ENCODE results near the gene PREX1.

PREX1 gene

DNA sequence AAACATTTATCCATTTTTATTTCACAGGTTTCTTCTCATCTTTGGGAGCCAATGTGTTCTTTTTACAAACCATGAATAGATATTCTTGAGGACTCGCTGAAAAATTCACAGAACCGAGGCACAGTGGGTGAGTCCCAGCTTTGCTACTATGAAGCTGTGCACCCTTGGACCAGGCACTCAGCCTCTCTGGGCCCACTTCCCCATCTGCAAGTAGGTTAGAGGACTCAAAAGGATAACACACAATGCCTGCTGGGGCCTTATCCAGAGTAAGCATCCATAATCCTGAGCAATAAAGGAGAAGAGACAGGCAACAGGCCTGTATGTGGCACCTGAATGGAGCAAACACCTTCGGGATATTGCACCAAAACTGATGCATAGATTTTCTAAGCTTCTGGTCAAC, 153.3 kb downstream of the PREX1 start:
- FAIRE-seq = no peak

DNA sequence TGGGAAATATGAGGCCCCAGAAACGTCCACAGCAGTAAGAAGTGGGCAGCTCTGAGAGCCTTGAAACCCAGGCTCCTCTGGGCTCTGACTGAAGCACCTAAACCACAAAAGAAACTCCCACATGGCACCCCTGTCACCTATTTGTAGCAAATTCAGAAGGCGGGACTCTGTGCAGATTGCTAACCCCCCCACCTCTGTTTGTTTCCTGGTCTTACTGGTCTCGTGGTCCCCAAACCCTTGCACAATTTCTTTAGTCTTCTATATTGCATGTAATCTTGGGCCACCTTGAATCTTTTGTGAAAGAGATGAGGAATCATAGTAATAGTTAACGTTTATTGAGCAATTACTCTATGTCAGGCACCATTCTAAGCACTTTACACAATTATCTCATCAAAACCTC, 154.3 kb downstream of the PREX1 start:
- FAIRE-seq = no peak

DNA sequence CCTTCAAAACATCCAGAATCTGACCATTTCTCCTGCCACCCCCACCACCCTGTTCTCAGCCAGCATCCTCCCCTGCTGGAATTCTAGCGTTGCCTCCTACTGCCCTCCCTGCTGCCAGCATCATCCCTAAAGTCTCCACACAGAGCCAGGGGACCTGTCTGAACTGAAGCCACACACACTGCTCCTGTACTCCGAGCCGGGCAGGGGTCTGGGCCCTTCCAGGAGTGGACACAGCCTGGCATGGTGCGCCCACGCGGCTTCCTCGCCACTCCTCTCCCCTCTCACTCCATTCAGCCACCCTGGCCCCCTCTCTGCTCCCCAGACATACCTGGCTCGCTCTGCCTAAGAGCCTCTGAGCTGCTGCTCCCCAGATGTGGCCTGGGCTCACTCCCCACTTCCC, 155.5 kb downstream of the PREX1 start:
- no peak for FAIRE-seq

DNA sequence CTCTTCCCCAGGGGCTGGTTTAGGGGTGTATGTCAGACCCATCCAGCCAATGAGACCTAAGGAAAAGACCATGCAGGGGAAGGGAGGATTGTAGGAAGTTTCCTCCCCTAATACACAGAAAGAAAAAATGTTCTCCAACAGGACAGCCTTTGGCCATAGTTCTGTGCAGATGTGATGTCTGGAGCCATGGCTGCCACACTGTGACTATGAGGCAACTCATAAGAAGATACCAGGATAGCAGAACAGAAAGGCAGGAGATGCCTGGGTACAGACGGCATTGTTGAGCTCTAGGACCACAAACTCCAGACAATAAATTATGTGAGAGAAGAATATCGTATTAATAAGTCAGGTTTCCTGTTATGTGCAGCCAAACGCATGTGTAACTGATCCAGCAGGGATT, 156.7 kb downstream of the PREX1 start:
- no peak for FAIRE-seq

DNA sequence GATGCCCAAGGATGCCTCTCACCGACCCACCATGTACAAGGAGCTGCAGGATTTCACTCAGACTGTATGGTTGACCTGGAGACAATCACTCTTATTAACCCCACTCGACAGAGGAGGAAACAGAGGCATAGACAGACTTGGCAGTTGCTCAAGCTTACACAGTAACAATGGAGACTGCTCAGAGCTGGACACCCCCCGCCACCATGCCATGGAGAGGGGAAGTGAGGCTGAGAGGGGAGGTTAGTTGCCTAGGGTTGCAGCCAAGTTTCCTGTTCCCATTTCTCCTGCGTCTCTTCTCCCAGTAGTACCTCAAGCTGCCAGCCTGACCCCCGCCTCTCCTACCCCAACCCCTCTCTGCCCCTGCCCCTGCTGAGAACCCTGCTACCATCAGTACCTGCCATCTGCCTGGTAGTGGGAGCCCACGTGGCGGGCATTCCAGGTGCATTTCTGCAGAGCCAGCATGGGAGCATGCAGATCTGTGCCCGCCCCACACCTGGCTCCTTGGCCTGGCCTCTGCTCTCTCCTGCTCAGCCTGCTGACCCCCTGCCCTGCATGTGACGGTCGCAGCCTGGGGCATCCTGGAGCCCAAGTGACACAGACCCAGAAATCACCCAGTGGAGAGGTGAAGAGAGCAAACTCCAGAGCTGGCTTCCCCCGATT, 157.7 kb downstream of the PREX1 start:
- no peak for FAIRE-seq

DNA sequence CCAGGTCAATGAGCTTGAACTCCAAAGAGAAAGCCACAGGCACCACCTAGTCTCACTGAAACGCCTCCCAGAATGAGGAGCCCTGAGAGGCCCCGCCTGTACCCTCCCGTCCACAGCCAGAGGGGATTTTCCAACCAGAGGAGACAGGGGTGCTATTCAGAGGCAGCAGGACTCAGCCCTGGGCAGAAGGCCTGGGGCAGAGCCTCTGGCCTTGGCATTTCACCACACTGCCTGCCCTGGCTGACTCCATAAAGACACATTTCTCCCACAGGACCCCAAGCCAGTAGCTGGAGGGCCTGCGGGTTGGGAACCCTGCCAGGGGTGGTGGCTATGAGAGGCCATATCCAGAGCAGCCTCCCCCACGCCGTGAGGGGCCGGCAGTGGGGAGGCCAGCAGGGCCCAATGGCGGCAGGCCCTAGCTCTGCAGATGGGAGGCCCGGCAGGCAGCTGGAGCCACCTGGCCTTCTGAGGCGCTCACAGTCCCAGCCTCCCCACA, 159.3 kb downstream of the PREX1 start:
- FAIRE-seq = no peak

DNA sequence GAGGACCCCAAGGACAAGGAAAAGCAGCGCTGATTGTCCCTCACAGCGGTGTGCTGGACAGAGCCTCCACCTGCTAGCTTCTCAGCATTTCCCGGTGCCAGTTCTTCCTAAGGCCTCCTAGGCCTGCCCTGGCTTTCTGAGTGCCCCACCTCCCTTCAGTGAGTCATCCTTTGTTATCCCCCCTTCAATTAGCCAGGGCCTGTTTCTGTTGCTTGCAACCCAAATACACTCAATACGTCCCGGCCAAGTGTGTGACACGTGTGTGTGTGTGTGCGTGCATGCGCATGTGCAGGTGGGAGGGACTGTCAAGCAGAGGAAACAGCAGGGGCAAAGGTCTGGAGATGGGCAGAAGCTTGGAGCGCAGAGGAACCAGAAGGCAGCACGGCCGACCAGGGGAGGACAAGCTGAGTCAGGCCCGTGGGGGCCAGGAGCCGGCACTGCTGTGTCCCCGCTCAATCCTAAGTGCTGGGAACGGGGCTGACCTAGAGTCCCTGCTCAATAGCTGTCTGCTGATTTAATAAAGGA, 159.8 kb downstream of the PREX1 start:
- FAIRE-seq = no peak

DNA sequence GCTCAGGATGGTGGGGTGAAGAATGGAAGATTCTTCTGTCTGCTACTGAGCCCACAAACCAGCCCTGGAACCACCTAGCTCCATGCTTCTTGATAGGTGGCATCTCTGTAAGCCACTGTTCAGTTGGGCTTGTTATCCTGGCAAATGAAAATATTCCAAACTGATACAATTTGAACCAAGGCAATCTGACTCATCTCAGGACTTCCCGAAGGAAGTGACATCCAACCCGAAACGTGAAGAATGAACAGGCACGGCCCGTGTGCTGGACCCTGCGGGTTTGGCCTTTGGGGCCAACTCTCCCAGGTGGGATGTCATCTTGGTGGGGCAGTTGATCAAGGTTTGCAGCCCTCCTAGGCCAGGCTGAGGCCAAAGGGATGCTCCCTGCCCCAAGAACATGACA, 160.3 kb downstream of the PREX1 start:
- no peak for FAIRE-seq

DNA sequence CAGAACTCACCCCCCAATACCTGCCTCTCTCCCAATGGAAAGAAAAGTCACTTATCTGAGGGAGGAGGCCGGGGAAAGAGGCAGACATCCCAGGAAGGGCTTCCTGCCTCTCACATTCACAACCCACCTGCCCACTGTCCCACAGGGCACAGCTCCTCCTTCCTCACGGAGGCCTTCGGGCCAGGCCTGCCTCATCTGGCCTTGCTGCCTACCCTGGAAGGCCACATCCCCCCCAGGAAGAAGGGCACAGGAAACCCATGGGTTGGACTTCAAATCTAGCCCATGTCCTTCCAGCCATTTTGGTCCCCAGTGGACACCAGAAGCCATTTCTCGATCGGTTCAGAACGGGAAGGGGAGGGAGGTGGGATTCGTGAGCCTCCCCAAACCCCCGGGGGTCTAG, 162.0 kb downstream of the PREX1 start:
- FAIRE-seq = no peak

DNA sequence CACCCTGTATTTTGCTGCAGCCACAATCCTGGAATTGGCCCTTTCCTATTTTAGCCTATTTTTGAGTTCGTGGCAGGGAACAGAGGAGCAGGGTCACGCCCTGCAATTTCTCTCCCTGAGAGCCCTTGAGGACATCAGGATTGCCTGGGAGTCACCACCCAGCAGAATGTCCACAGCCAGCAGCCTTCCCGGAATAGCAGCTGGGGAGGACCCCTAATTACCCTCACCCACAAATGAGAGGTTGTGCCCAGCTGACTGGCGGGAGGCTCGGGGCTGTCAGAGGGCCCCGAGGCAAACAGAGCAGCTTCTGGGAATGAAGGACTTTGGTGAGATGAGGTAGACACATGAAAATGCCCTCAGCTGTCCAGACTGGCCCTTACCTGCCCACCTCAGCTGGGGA, 165.1 kb downstream of the PREX1 start:
- no peak for FAIRE-seq

DNA sequence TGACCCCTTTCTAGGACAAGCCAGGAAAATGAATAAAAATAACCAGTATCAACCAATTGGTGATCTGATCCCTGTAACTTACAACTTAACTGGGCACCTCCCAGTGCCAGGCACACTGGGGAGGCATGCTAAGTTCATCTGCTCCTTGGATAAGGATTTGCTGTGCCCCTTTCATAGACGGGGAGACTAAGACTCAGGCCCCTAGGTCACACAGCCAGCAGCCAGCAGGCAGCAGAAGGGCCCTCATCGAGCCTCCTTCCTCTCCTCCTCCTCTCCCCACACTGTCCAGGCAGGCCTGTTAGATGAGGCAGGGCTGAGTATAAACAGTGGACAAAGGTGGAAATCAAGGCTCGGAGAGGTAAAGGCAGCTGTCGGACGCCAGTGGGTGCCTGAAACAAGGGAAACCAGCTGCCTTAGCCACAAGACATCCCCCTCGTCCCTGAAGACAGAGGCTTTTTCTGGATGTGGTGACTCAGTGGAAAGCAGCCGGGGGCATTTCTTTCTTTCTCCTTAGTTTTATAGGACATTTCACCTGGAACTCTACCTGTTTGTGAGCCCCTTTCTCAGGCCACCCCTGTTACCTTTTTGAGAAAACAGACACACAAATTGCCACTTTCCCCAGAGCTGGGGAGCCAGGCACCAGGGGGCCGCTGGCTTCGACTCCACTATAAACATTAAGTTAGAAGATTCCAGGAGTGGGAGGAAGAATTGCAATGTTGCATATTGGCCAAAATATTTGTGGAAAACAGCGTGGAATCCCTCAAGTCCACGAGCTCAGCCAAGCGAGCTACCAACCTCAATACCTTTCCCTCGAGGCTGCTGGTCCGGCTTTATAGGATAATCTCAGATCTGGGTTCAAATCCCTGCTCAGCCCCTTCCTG, 166.0 kb downstream of the PREX1 start:
- FAIRE-seq = no peak

DNA sequence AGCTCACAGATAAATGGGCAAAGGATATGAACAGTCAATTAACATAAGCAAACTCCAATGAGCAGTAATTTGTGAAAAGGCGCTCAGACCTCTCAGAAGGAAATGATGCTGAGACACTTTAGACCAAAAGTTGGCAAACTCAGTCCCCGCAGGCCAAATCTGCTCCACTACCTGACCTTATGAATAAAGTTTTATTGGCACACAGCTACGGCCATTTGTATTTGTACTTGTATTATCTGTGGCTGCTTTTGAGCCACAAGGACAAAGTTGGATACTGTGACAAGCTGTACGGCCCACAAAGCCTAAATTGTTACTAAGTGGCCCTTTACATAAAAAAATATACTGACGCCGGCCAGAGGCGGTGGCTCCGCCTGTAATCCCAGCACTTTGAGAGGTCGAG, 167.0 kb downstream of the PREX1 start:
- FAIRE-seq = no peak

DNA sequence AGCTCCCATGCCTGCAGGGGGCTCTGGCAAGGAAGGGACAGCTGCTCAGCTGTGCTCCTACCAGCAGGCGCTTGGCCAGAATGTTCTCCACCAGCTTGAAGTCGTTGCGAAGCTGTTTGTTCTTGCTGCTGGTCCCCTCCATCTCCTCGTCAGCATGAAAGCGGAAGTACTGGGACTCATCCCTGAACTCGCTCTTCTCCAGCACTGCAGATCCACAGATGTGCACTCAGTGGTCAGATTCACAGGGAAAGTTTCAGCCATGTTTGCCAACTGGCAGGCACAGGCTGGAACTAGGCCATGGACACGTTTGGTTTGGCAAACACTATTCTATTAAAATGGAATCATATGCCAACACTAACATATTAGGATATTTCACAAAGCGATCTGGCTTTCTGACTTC, 167.9 kb downstream of the PREX1 start:
- no peak for FAIRE-seq

DNA sequence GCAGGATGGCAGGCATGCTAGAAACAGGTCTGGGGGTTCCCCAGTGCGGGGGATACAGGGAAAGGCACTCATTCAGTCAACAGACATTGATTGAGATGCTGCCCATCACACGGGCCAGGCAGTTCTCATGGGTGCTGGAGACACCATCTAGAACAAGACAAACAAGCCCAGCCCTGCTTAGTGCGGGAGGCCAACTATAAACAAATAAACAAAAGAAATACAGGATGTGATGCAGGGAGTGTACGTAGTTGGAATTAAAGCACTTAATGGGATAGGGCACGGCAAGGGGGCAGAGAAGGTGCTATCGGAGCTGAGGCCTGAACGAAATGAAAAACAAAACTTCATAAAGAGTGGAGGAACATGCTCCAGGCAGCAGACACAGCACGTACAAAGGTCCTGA, 169.3 kb downstream of the PREX1 start:
- FAIRE-seq = no peak

DNA sequence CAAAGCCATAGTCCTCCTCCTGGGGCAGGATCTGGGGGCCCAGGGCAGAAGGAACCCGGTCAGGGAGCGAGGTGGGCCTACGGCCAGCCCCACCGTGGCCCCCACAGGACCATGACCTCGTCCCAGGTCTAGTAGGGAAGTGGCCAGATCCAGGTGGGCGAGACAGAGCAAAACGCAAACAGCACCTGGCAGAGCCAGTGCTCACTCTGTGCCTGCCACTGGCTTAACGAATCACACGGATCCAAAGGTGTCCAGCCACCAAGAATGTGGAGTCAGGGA, 169.7 kb downstream of the PREX1 start:
- FAIRE-seq = no peak

DNA sequence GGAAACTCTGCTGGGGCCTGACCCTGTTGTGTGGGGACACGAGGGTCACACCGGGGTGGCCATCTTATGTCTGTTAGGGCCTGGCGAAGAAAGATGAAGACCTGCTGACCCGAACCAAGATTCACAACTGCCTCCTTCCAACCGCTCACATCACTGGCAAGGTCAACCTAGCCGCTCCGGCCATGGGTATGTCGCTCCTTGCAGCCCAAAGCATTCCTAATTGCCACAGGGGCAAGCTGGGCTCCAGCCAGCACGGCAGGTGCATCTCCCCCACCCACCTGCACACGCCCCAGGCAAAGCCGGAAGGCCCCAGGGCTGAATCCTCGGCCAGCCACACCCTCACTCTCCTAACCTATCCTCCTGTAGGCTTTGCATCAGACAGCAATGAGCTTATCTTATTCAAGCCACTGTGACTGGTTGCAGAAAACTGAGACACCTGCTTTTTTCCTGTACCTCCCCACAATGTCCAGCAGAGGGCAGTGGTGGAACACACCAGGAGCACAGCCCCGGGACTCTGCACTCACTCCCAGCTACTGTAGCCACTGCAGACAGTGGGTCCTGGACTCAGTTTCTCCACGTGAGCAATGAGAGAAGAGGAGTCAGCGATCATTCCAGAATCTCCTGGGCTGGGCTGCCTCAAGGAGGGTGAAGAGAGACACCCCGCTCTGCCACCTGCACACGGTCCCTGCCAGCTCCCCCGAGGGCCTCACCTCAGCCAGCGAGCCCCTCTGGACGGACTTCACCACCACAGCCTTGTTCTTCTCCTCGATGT, 170.2 kb downstream of the PREX1 start:
- FAIRE-seq = no peak

DNA sequence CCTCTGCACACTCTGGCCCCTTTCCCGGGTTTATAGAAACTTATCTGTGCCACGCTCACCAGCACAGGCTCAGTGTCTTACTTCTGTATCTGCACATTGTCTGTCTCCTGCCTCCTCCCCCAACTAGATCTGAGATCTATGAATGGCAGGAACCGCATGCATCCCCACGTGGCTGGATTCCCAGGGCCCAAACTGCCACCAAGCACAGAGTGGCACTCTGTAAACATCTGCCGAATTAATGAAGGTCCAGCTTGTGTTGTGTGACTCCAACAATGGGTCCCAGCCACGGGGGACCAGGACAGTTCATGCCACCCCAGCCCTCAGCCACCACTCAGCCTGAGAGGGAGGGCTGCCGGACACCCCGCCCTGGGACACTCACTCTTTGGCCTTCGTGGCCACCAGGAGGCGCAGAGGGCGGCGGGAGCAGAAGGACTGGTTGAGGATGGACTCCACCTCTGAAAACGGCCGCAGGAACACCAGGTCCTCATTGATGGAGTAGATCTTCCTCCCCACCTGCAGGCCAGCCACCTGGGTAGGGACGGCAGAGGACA, 171.1 kb downstream of the PREX1 start:
- FAIRE-seq = no peak

DNA sequence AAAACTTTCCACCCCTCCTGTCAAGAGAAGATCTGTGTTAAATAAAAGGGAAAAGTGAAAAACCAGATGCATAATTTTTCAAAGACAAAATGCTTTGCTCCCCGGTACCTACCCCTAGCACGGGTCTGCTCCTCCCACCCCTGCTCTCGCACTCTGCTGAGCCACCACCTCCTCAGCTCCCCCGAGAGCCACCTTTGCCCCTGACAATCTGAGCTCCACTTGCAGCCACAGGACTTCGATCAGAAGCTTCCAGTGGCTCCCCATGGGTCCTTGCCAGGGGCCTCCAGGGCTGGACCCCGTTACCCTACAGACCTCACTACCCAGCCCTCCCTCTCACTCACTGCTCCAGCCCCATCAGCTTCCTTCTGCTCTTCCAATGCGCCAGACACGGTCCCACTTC, 171.7 kb downstream of the PREX1 start:
- FAIRE-seq = no peak

DNA sequence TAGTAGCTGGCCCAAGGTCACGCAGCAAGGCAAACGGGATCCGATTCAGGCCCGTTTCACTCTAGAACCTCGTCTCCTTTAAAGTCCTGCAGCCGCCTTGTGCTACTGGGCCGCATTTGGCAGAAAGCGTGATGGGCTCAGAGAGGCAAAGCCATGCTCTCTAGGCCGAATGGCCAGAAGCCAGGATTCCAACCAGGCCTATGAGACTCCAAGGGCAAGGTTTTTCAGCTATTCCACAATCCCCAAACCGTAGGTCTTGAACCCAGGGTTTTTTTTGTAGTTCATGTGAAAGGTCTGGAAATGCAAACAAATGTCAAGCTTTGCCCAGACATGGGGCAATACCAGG, 174.1 kb downstream of the PREX1 start:
- no peak for FAIRE-seq

DNA sequence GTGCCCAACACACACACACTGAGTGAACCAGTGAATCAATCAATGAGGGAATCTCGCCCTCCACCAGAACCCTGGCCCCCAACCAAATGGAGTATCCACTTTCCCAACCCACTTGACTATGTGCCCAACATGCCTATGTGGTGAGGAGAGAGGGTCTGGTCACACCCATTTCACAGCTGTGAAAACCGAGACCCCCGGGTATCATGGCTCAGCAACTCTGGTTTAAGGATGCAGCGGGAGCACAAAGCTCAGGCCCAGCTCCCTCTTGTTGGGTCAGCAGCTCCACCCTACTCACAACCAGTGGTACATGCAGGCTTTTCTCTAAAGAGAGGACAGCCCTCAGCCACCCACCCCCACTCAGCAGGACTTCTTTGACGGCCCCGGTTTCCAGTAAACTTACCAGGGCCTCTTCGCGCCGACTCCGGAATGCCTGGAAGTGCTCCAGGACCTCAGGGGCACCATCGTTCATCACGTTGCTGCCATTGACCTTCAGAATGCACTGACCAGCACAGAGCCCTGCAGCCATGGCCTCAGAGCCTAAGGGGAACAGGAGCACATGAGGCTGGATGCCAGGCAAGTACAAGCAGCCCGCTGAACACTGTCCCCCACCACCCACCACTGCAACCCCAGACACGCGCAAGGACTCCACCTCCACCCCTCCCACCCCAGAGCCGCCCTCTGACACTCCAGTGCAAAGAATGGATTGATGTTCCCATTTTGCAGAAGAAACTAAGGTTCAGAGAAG, 174.7 kb downstream of the PREX1 start:
- no peak for FAIRE-seq

DNA sequence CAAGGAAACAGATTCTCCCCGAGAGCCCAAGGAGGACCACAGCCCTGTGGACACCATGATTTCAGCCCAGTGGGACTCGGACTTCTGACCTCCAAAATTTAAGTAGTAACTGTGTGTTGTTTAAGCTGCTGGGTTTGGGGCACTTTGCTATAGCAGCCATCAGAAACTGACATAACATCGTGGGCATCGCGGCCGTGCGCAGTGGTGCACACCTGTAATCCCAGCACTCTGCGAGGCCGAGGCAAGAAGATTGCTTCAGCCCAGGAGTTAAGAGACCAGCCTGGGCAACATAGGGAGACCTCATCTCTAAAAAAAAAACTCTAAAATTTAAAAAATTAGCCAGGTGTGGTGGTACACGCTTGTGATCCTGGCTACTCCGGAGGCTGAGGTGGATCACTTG, 175.8 kb downstream of the PREX1 start:
- FAIRE-seq = no peak

DNA sequence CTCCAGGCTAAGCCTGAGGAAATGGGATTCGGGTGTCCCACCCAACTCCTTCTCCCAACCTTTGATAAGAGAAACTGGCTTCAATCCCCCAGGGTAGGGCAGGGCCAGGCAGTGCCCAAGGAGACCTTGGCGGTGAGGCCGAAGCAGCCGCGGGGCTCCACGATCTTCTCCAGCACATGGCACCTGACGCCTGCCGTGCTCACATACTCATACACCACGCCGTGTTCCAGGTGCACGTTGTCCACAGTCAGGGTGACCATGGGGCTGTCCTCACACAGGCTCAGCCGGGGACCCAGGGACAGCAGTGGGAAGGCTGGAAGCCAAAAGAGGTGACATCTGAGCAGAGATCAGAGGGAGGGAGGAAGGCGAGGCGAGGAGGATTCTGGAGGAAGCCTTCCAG, 176.5 kb downstream of the PREX1 start:
- no peak for FAIRE-seq

DNA sequence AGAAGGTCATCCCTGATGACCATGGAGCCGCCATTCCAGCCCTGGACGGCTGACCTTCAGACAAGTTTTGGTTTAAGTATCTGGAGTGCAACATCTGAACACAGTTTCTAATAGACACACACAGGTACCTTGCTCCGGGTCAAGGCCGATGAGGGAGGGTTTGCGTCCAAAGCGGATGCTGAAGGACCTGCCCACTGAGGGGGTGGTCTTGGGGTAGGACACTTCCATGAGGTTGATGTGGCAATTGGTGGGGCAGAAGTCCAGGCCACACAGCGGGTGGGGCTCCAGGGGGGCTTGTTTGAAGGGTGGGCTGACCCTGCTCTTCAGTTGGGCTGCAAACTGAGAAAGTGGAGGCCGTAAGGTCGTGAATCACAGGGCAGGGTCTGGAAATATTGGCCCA, 177.9 kb downstream of the PREX1 start:
- no peak for FAIRE-seq
